Measurements from ENCODE around the gene JAK2.

- TF ChIP-seq CTCF (IDR thresholded peaks at IDR 0.05) (no peak), ZFX (IDR thresholded peaks at IDR 0.05; ENCODE audit: borderline replicate concordance) (no peak)
Measured at GRCh38 chr9:5144217-5144616, 159.1 kb downstream of the JAK2 start.

Data from 22Rv1 (cell line).